Left ventricle myocardium superior (tissue), 1 donor: ENCODE data around the gene NOS1AP. TPM values are rescaled to one million over a fixed set of nuclear protein-coding genes. Genes with fewer than 3 reads are reported as not detected.
A peak's percentile ranks its signal among the peaks of the same experiment; 100 is the strongest.
"Not testable (repeated sequence)": the region's sequence is repeated elsewhere in the genome, so short reads cannot be mapped to it uniquely, and the experiment has no call there.

Source experiments
- ATAC-seq: fragments of 200-7000 bp; cut with Tn5 transposase; one replicate; pipeline ENCODE4 v1.9.1; 2020; ENCODE audit warnings: mild to moderate bottlenecking, moderate library complexity
- DNase-seq: peaks from one replicate; pipeline ENCODE4 v3.0.0-alpha.2; 2020
- intact Hi-C: fragments of 100-400 bp; cut with micrococcal nuclease; formaldehyde crosslinking; loops from one replicate; pipeline ENCODE4 v1.11.0; 2022
- total RNA-seq: library from RNA; stranded (reverse); fragmentation: NEBNext Ultra II Directional; extraction: Animal tissue kit (Norgen Biotek cat#: 25700); gene quantifications from one replicate; pipeline ENCODE4 v1.2.1, GENCODE V29; 2021
- donor health status: DM: no; HTN: yes; CAD: no; lungs with severe emphysema.

NOS1AP gene
- total RNA-seq, 1 donor from 2014 or later = 5.0 TPM

- DNase-seq = no peak
- no peak for ATAC-seq
- intact Hi-C loops = no loop called here
Measured at GRCh38 chr1:162328512-162328911, 259.0 kb downstream of the NOS1AP start.

GRCh38 chr1:162329826-162330225 lies 260.3 kb downstream of the NOS1AP start:
- no peak for DNase-seq
- no peak for ATAC-seq
- intact Hi-C loops = no loop called here

GRCh38 chr1:162333991-162334390 lies 264.5 kb downstream of the NOS1AP start:
- DNase-seq = no peak
- intact Hi-C loops = no loop called here
- ATAC-seq = no peak

GRCh38 chr1:162335126-162335525 lies 265.6 kb downstream of the NOS1AP start:
- intact Hi-C loops = no loop called here

GRCh38 chr1:162336621-162337285 lies 267.3 kb downstream of the NOS1AP start:
- DNase-seq = no peak
- ATAC-seq = no peak
- intact Hi-C loops = no loop called here

More at GRCh38 chr1:162335126-162335525, 265.6 kb downstream of the NOS1AP start:
- peak; percentile 80 for ATAC-seq
- DNase-seq = peak; percentile 61

- DNase-seq (no peak), ATAC-seq (no peak)
- intact Hi-C loops = no loop called here
Measured at GRCh38 chr1:162342452-162342983, 273.0 kb downstream of the NOS1AP start.

GRCh38 chr1:162343470-162343869 lies 274.0 kb downstream of the NOS1AP start:
- no peak for ATAC-seq
- DNase-seq = no peak
- intact Hi-C loops = no loop called here

- DNase-seq = no peak
- ATAC-seq = no peak
- intact Hi-C loops = no loop called here
Measured at GRCh38 chr1:162347281-162347680, 277.8 kb downstream of the NOS1AP start.

GRCh38 chr1:162349635-162350330 lies 280.3 kb downstream of the NOS1AP start:
- intact Hi-C loops = no loop called here
- no peak for DNase-seq
- ATAC-seq = no peak

GRCh38 chr1:162351246-162351842 lies 281.9 kb downstream of the NOS1AP start:
- DNase-seq = no peak
- intact Hi-C loops = no loop called here
- ATAC-seq = no peak

- DNase-seq, intact Hi-C loops, ATAC-seq: not testable (repeated sequence)
Measured at GRCh38 chr1:162351874-162352273, 282.4 kb downstream of the NOS1AP start.

- no peak for DNase-seq
- ATAC-seq = no peak
- intact Hi-C loops = no loop called here
Measured at GRCh38 chr1:162353078-162353477, 283.6 kb downstream of the NOS1AP start.

- intact Hi-C loops = no loop called here
- no peak for ATAC-seq
- DNase-seq = no peak
Measured at GRCh38 chr1:162353702-162354101, 284.2 kb downstream of the NOS1AP start.

- DNase-seq (no peak), ATAC-seq (no peak)
- intact Hi-C loops = no loop called here
Measured at GRCh38 chr1:162357681-162358266, 288.3 kb downstream of the NOS1AP start.

GRCh38 chr1:162358928-162359327 lies 289.4 kb downstream of the NOS1AP start:
- DNase-seq (no peak), ATAC-seq (no peak)
- intact Hi-C loops = no loop called here

- no peak for ATAC-seq
- no peak for DNase-seq
- intact Hi-C loops = no loop called here
Measured at GRCh38 chr1:162359523-162360236, 290.2 kb downstream of the NOS1AP start.

GRCh38 chr1:162360237-162360873 lies 290.9 kb downstream of the NOS1AP start:
- DNase-seq = no peak
- intact Hi-C loops = no loop called here
- no peak for ATAC-seq

GRCh38 chr1:162360874-162361260 lies 291.4 kb downstream of the NOS1AP start:
- ATAC-seq (no peak), DNase-seq (no peak)
- intact Hi-C loops = no loop called here

GRCh38 chr1:162361349-162361748 lies 291.9 kb downstream of the NOS1AP start:
- DNase-seq (no peak), ATAC-seq (no peak)
- intact Hi-C loops = no loop called here
